GM19099 (cell line): ENCODE data around the gene ASIC3.

Source experiments
- POLR2A ChIP-seq: IDR thresholded peaks from 3 replicates; pipeline ENCODE4 v1.6.1; 2011; ENCODE audit warnings: low read depth; ENCODE audit not compliant: insufficient read length; ENCODE audit errors: extremely low read depth

ASIC3 gene

GRCh38 chr7:151039850-151040548, 8.3 kb upstream of the ASIC3 start:
- TF ChIP-seq POLR2A: no peak

- no peak for TF ChIP-seq POLR2A
Observed at GRCh38 chr7:151040616-151041375, 7.5 kb upstream of the ASIC3 start.

- no peak for TF ChIP-seq POLR2A
Observed at GRCh38 chr7:151043959-151044358, 4.4 kb upstream of the ASIC3 start.

DNA sequence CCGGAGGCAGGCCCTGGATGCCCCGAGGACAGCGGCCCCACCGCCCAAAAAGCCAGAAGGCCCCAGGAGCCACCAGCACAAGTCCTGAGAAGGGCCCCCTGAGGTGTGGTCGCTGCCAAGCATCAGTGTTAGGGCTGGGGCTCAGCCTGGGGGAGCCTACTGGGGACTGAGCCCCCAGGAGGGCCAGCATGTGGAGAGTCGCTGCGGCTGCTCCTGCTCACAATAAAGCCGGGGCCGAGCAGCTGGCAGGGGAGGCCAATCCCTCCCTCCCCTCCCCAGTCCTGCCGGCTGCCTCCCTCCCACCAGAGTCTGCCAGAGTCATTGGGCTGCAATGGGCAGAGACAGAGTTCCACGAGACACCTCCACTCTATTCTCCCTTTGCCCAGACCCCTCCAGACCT, 3.1 kb upstream of the ASIC3 start:
- TF ChIP-seq POLR2A: no peak

DNA sequence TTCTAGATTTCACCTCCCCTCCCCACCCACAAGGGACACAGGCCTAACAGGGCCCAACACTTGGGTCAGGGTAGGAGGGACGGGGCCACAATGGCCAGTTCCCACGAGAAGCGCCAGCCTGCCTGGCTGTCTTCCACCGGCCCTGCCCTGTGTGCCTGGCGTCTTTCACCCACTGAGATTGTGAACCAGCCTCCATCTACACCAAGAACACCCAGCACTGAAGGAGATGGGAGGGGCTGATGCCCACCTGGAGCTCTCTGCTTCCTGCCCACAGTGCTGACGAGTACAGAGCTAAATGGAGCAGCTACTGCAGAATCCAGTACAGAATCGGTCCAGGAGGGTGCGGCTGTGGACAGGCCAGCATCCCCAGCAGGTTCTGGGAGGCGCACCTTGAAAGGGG, 2.4 kb upstream of the ASIC3 start:
- TF ChIP-seq POLR2A: no peak

DNA sequence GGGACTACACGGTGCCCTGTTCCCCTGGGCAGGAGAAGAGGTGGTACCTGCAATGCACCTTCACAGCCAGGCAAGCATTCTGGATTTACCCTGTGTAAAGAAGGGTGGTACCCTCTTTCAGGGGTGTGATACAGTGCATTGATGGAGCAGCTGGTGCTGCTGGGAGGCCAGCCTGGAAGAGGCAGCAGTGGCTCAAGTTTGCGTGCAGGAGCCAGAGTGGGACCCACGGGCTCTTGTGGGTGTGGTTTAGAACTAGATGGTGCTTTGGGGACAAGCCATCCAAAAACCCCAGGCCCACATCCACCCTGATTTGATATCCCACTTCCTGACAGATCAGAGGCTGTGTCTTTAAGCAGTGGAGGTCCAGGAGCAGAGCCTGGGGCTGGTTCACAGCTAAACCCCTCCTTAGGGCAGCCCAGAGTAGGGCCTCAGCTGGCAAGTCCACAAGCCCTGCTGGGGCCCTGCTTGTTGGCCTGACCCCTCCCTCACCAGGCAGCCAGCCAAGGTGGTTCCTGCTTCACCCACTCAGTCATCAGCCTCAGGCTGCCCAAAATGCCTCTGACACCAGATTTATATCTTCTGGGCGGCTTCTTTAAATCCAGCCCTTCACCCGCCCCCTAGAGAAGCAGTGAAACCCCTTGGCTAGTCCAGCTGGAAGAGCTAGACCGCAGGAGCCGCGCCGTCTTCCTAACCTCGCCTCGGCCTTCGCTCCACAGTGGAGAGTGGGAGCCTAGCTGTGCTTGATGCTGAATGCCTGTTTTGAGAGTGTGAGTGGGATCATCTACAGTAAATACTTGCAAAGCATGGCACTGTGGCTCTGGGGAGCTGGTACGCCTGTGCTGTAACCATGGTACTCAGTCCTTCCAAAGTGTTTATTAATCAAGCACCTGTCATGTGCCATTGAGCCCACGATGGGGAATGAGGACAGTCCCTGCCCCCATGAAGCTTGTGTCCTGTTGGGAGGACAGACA, 1.4 kb upstream of the ASIC3 start:
- TF ChIP-seq POLR2A: no peak

- TF ChIP-seq POLR2A: no peak
Observed at GRCh38 chr7:151048911-151049463, 656 bp downstream of the ASIC3 start.

DNA sequence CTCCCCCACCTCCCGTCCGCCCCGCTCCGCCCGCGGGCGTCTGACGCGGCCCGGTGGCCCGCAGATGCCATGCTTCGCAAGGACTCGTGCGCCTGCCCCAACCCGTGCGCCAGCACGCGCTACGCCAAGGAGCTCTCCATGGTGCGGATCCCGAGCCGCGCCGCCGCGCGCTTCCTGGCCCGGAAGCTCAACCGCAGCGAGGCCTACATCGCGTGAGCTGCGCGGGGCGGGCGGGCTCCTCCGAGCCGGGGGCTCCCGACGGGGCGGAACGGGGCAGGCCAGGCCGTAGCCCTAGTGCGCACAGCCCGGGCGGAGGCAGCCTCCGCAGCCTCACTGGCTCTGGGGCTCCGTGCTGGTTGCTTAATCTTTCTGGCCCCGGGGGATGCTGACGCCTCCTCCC, 2.8 kb downstream of the ASIC3 start:
- no peak for TF ChIP-seq POLR2A

DNA sequence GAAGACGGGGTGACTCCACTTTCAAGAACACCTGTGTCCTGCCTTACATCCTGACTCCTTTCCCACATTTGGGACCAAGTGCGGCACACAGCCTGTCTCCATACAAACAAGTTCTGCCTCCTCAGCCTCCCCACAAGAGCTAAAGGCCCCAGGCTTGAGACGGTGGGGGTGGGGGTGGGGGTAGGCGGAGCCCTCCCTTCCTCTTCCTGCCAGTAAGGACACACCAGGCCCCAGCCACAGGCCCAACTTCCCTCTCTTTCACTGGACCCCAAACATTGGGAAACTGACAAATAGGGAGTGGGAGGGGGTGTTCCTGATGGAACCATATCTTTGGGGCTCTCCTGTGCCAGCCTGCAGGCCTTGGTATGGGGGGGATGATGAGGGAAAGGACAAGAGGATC, 4.8 kb downstream of the ASIC3 start:
- TF ChIP-seq POLR2A: no peak

DNA sequence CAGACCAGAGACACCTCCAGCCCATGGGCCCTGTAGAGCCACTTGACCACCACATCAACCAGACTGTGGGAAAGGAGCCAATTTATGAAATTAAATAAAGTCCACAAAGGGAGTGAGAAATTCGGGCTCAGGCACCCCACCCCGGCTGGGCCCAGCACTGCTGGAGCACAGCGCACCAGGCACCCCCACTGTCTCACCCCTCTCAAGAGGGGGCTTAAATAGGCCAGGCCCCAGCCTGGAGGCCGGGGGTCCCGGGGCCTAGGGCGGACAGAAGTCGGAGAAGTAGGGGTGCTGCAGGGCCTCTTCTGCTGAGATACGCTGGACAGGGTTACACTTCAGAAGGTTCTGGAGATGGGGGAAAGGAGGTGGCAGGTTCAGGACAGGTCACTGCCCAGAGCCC, 5.4 kb downstream of the ASIC3 start:
- TF ChIP-seq POLR2A: no peak

DNA sequence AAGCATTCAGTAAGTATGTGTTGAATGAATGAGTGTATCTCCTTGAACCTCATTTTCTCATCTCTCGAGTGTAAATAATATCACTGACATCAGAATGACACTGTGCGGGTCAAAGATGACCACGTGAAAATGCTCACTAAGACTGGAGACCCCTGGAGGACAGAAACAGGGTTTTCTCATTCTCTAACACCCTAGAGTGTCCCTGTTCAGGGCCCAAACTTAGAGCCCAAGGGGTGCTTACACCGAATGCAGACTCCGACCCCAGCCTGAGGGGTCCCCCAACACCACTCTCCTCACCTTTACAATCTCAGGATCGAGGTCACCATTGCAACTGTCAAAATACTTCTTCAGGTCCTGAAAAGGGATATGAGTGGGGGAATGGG, 7.9 kb downstream of the ASIC3 start:
- no peak for TF ChIP-seq POLR2A

- no peak for TF ChIP-seq POLR2A
Observed at GRCh38 chr7:151056666-151057505, 8.6 kb downstream of the ASIC3 start.

GRCh38 chr7:151057506-151057988, 9.2 kb downstream of the ASIC3 start, which contains the start of gene CDK5:
Gene CDK5 (minus strand): TSS chr7:151057897. CDS start chr7:151057848, 49 bp downstream.
- TF ChIP-seq POLR2A: no peak
